Esophagus muscularis mucosa (tissue), 3 donors: ENCODE results near the gene CNP.

Experiments
- CTCF ChIP-seq, 3 experiments: fragments of 200-600 bp in 2 of 3; fragments of 450-650 bp in 1 of 3; sonication (generic) in 2 of 3; IDR thresholded peaks; one replicate each; pipeline ENCODE4 v1.5.1; 2017 to 2019; ENCODE audit warnings: antibody characterized with exemption in 3 of 3, mild to moderate bottlenecking in 2 of 3, moderate library complexity in 1 of 3
- POLR2A ChIP-seq: fragments of 450-650 bp; IDR thresholded peaks from one replicate; pipeline ENCODE4 v1.6.1; 2017; ENCODE audit warnings: antibody characterized with exemption, moderate library complexity, mild to moderate bottlenecking, low read depth

GRCh38 chr17:41939693-41940090 lies 26.9 kb upstream of the CNP start:
- TF ChIP-seq CTCF (IDR thresholded peaks at IDR 0.05) (no peak), POLR2A (no peak)
